ENCODE measurements around the gene BRIX1.
"Not testable (repeated sequence)": the region's sequence is repeated elsewhere in the genome, so short reads cannot be mapped to it uniquely, and the experiment has no call there.

The BRIX1 gene

DNA sequence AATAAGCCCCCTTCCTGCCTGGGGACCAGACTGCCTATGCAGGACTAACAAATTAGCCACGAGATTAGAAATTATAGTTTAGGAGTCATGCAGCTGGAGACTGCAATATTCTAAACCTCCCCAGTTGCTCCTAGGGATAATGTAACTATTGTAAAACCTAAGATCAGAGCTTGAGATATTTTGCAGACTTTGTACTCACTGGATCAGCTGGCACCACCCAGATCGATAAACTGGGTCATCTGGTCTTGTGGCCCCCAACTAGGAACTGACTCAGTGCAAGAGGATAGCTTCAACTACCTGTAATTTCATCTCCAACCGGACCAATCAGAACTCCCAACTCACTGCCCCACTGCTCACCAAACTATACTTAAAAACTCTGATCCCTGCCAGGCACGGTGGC lies 52.0 kb downstream of the BRIX1 start:
- TF ChIP-seq, protein P1, sequence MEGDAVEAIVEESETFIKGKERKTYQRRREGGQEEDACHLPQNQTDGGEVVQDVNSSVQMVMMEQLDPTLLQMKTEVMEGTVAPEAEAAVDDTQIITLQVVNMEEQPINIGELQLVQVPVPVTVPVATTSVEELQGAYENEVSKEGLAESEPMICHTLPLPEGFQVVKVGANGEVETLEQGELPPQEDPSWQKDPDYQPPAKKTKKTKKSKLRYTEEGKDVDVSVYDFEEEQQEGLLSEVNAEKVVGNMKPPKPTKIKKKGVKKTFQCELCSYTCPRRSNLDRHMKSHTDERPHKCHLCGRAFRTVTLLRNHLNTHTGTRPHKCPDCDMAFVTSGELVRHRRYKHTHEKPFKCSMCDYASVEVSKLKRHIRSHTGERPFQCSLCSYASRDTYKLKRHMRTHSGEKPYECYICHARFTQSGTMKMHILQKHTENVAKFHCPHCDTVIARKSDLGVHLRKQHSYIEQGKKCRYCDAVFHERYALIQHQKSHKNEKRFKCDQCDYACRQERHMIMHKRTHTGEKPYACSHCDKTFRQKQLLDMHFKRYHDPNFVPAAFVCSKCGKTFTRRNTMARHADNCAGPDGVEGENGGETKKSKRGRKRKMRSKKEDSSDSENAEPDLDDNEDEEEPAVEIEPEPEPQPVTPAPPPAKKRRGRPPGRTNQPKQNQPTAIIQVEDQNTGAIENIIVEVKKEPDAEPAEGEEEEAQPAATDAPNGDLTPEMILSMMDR (conservative IDR thresholded peaks at IDR 0.05; ENCODE audit: low read depth), result no peak
- no peak for DNase-seq (ENCODE audit: low spot score)
- CTCF ChIA-PET, result no interaction called here
- no peak overlapping the region for H3K27ac ChIP-seq
- POLR2A ChIA-PET (ENCODE audit: low non-redundant PET), result no interaction called here

DNA sequence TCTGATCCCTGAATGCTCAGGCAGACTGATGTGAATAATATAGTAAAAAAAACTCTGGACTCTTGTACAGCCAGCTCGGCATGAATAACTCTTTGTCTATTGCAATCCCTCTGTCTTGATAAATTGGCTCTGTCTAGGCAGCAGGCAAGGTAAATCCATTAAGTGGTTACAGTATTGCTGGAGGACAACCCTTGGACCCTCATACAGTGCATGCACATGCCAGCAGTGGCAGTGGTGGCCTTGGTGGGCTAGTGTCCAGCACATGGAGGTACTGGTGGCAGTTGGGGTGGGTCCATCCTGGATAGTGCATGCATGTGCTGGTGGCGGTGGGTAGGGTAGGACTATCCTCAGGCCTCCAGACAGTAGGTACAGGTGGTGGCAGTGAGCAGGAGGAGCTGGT lies 52.7 kb downstream of the BRIX1 start:
- ChIA-PET CTCF (no interaction called here), POLR2A (ENCODE audit: low non-redundant PET) (no interaction called here)
- no peak for DNase-seq (ENCODE audit: low spot score)
- TF ChIP-seq, protein P1 (conservative IDR thresholded peaks at IDR 0.05; ENCODE audit: low read depth), result no peak
- no peak overlapping the region for H3K27ac ChIP-seq

DNA sequence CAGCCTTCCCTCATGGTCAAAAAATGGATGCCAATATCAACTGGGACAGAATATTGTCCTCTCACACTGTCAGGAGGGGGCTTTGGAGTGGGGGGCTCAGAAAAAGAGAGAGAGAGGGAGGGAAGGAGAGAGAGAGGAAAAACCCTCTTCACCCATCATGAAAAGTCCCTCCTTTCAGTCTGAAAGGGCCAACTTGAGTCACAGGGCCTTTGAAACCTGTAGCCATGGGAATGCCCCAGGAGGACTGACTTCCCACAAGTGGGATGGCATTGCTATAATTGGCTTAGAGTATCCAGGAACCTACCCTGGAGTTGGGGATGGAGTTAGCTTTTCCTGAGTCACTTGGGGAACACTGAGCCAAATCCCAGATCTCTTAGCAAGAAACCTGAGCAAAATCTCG lies 55.0 kb downstream of the BRIX1 start:
- no peak overlapping the region for H3K27ac ChIP-seq
- TF ChIP-seq, protein P1 (conservative IDR thresholded peaks at IDR 0.05; ENCODE audit: low read depth), result no peak
- ChIA-PET POLR2A (ENCODE audit: low non-redundant PET) (no interaction called here), CTCF (interaction anchor here (0.6 kb wide), 1 partner anchor 33 kb away, joined by 4 read pairs; no protein-coding TSS in a partner anchor)
- DNase-seq (ENCODE audit: low spot score), result no peak

DNA sequence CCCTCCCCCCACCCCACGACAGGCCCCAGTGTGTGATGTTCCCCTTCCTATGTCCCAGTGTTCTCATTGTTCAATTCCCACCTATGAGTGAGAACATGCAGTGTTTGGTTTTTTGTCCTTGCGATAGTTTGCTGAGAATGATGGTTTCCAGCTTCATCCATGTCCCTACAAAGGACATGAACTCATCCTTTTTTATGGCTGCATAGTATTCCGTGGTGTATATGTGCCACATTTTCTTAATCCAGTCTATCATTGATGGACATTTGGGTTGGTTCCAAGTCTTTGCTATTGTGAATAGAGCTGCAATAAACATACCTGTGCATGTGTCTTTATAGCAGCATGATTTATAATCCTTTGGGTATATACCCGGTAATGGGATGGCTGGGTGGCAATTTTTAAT lies 56.1 kb downstream of the BRIX1 start:
- H3K27ac ChIP-seq; DNase-seq (ENCODE audit: low spot score); POLR2A ChIA-PET (ENCODE audit: low non-redundant PET): not testable (repeated sequence)
- CTCF ChIA-PET, result interaction anchor here (0.7 kb wide), 1 partner anchor 208 kb away, joined by 3 read pairs; no protein-coding TSS in a partner anchor
